Colonic mucosa (tissue), 4 donors: ENCODE measurements around the gene SETD3. TPM values are rescaled to one million over a fixed set of nuclear protein-coding genes. Genes with fewer than 3 reads are reported as not detected.

ENCODE experiments used
- DNase-seq: peaks from one replicate; pipeline ENCODE4 v3.0.0-alpha.2; 2020
- H3K27ac ChIP-seq: fragments of 200-600 bp; one replicate; pipeline ENCODE4 v1.8.0; 2021
- H3K27me3 ChIP-seq: fragments of 200-600 bp; one replicate; pipeline ENCODE4 v1.8.0; 2021
- H3K36me3 ChIP-seq: fragments of 200-600 bp; one replicate; pipeline ENCODE4 v1.8.0; 2021
- H3K4me1 ChIP-seq: fragments of 200-600 bp; one replicate; pipeline ENCODE4 v1.8.0; 2021; ENCODE audit warnings: mild to moderate bottlenecking
- H3K4me3 ChIP-seq: fragments of 200-600 bp; one replicate; pipeline ENCODE4 v1.8.0; 2021
- H3K9ac ChIP-seq, 2 donors: one replicate each; pipeline ENCODE4 v1.7.0; 2013; ENCODE audit warnings: control low read depth in 2 of 2, low read depth in 2 of 2, low read length in 2 of 2
- H3K9me3 ChIP-seq: fragments of 200-600 bp; one replicate; pipeline ENCODE4 v1.8.0; 2021
- CTCF ChIP-seq: fragments of 200-600 bp; IDR thresholded peaks from one replicate; pipeline ENCODE4 v1.8.0; 2022; ENCODE audit warnings: antibody characterized with exemption, mild to moderate bottlenecking
- intact Hi-C: fragments of 100-400 bp; cut with DNase I; formaldehyde crosslinking; loops from one replicate; pipeline ENCODE4 v1.14.1; 2022
- total RNA-seq, 2 donors: library from RNA; stranded (reverse); fragmentation: NEBNext Ultra II Directional in 1 of 2; extraction: Animal tissue kit (Norgen Biotek cat#: 25700) in 1 of 2; gene quantifications; one replicate each; pipeline ENCODE4 v1.2.1, GENCODE V29; 2021
- donor health status: healthy.
- donor health status: DM: no; HTN: no; CAD: no.
- donor health status: DM: no; HTN: no; CAD: no.

SETD3 gene
- total RNA-seq, 2 donors from 2014 or later = 60.0 to 69.4 TPM

DNA sequence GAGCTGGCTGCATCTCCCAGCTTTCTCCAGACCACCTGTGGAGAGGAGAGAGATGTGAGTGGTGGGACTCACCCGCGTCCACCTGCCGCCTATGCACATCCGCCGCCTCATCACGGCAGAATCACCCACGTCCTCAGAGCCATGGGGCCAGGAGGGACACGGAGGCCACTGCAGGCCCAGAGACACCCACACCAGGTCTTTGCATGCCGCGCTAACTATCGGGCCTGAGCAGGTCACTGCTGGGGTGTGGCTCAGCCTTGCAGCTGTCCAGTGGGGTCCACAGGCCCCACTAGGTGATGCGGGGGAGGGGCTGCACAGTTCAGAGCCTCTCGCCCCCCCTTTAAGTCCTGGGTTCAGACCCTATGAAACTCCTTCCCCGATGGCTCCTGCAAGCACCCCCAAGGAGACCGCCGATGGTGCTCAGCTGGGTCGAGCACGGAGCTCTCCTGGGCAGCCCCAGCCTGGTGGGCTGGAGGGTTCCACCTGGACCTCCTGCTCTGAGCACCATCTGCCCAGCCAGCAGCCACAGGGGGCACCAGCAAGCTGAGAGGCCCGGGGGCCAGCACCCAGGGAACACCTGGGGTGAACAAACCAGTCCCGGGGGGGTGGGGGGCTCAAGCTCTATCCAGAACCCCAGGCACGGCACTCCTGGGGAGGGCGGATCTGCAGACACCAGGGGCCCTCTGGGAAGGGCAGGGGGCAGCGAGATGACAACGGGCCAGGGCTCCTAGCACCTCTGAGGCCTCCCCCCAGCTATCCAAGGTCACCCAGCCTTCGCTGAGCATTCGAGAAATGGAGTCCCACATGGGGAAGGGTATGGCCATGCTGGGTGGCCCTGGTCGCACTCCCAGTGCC, 34.9 kb upstream of the SETD3 start:
- no peak for DNase-seq
- intact Hi-C loops = loop anchor here (10.0 kb wide), 1 partner anchor 369 kb away; no protein-coding TSS in a partner anchor
- no peaks in the 10 kb centered on the region for H3K9me3 ChIP-seq
- H3K4me1 ChIP-seq = no peaks in the 10 kb centered on the region
- no peaks in the 10 kb centered on the region for H3K36me3 ChIP-seq
- H3K27ac ChIP-seq = no peak overlapping the region
- H3K27me3 ChIP-seq = no peaks in the 10 kb centered on the region
- H3K9ac ChIP-seq = no peak overlapping the region
- TF ChIP-seq CTCF = no peak
- no peak overlapping the region for H3K4me3 ChIP-seq

DNA sequence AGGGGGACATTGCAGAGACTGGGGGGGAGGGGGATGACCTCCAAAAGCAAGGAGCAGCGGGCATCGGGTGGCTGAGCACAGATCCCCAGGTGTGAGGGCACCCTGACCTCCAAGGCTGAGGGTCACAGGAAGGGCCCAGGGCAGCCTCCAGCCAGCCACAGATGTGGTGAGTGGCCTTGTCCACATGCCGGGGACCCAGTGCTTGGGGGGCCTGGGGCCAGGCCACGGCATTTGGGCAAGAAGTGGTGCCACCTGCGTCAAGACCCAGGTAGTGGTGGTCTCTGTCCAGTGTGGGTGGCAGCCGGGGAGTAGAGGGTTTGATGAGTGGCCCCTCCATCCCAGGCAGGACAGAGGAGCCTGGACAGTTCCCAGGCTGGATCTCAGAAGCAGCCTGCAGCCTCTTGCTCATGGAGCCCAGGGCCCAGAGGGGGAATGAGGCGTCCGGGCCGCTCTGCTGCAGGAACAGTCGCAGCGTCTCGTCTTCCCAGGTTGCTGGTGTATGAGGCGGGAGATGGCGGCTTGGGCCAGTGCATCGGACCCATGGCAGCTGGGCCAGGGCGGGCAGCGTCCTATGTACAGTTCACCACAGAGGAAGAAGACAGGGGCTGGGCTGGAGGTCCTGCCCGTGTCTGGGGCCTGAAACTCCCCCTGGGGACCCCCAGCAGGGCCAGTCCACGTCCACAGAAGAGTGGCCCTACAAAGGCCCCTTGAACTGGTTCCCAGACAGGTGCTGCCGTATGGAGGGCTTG, 34.1 kb upstream of the SETD3 start:
- no peak for TF ChIP-seq CTCF
- H3K4me1 ChIP-seq = no peaks in the 10 kb centered on the region
- DNase-seq = no peak
- no peaks in the 10 kb centered on the region for H3K36me3 ChIP-seq
- H3K27ac ChIP-seq = no peak overlapping the region
- H3K9me3 ChIP-seq = no peaks in the 10 kb centered on the region
- no peak overlapping the region for H3K4me3 ChIP-seq
- H3K9ac ChIP-seq = no peak overlapping the region
- no peaks in the 10 kb centered on the region for H3K27me3 ChIP-seq
- intact Hi-C loops = loop anchor here (10.0 kb wide), 1 partner anchor 370 kb away; no protein-coding TSS in a partner anchor

DNA sequence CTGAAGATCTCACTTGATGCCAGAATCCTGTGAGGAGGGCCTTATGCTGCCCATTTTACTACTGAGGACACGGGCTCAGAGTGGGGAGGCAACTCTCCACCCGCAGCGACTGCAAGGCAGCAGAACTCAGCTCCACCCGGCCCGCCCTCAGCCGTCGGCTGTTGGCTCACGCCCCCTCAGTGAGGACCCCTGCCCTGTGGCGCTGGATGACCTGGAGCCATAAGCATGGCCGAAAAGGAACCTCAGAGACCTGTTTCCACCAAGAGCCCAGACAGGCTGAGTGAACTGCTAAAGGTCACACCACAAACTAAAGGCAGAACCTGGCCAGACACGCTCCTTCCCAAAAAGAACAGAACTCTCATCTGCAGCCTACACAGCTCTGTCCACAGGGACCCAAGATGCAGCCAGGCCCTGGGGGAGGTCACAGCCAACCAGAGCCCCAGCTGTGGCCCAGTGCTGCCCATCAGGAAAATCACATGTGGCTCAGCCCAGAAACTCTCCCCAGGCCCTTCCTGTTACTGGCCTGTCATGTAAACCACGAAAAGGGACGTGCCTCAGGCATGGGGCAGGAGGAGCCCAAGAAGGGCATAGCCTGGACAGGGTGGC, 33.4 kb upstream of the SETD3 start:
- Histone ChIP-seq H3K4me3 (no peak overlapping the region), H3K9me3 (no peaks in the 10 kb centered on the region), H3K4me1 (no peaks in the 10 kb centered on the region), H3K27ac (no peak overlapping the region), H3K36me3 (no peaks in the 10 kb centered on the region), H3K9ac (no peak overlapping the region), H3K27me3 (no peaks in the 10 kb centered on the region)
- peak; percentile 12 for DNase-seq
- no peak for TF ChIP-seq CTCF
- intact Hi-C loops = loop anchor here (10.0 kb wide), 1 partner anchor 371 kb away; no protein-coding TSS in a partner anchor

DNA sequence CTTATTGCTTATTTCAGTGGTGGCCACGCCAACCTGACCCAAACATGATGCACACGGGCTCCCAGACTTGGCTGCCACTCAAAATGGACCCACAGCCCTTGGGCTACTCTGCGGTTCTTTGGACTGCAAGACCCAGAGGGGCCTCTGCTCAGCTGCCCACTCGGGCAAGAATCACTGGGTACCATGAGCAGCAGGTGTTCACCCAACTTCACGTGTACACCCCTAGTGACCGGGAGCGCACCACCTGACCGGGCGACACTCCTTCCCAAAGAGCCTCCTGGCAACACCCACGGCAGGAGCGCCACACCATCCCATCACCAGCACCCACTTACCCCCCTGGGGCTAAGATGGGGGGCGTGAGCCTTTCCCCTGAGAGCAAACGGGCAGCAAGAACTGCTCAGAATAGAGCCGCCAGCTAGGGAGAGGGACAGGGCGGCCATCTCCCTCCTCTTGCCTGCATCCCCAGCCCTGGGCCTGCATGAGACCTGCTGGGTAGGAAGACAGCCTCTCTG, 32.6 kb upstream of the SETD3 start:
- Histone ChIP-seq H3K27ac (no peak overlapping the region), H3K27me3 (no peaks in the 10 kb centered on the region), H3K36me3 (peaks cover 3% of the 10 kb centered on the region), H3K4me1 (no peaks in the 10 kb centered on the region), H3K9ac (no peak overlapping the region), H3K9me3 (no peaks in the 10 kb centered on the region), H3K4me3 (no peak overlapping the region)
- TF ChIP-seq CTCF = no peak
- intact Hi-C loops = loop anchor here (10.0 kb wide), 1 partner anchor 372 kb away; no protein-coding TSS in a partner anchor
- peak; percentile 13 for DNase-seq

DNA sequence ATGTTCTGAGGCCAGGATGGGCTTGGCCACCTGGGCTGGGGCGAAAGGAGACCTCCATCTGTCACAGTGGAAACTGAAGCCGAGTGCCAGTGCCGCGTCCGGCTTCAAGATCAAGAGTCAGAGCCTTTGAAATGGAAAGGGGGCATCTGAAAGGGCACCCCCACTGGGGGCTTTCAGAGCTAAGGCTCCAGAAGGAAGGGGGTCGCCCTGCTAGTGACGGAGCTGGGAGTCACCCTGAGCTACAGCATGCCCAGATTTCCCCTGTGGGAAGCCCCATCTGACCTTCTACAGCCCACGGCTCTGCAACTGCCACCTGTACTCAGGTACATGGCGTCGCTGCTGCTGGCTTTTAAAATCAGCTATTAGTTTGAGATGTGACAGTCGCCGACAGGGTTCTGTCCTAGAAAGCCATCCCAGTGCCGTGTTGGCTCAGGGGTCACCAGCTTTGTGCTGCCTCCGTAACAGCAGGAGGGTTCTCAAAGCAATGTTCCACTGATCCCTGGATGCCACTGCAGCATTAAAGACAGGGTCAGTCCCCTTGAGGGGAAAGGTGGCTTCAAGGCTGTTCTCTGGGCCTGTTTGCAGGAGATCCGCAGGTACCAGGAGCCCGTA, 32.0 kb upstream of the SETD3 start:
- intact Hi-C loops = loop anchor here (10.0 kb wide), 1 partner anchor 372 kb away; no protein-coding TSS in a partner anchor
- Histone ChIP-seq H3K9ac (no peak overlapping the region), H3K4me1 (no peaks in the 10 kb centered on the region), H3K4me3 (no peak overlapping the region), H3K36me3 (peaks cover 8% of the 10 kb centered on the region), H3K9me3 (no peaks in the 10 kb centered on the region), H3K27ac (no peak overlapping the region), H3K27me3 (no peaks in the 10 kb centered on the region)
- no peak for TF ChIP-seq CTCF
- peak; percentile 14 for DNase-seq
